Neuron (in vitro differentiated cells): ENCODE measurements around the gene STC2.

ENCODE experiments used
- H2AFZ ChIP-seq: one replicate; pipeline ENCODE4 v1.6.1; 2013; ENCODE audit warnings: low read depth, mild to moderate bottlenecking, inconsistent platforms, low read length, moderate library complexity
- H3K27me3 ChIP-seq: one replicate; pipeline ENCODE4 v1.6.1; 2013; ENCODE audit warnings: low read length; ENCODE audit not compliant: insufficient read depth
- H3K36me3 ChIP-seq: one replicate; pipeline ENCODE4 v1.6.1; 2013; ENCODE audit warnings: low read length; ENCODE audit not compliant: insufficient read depth
- H3K4me1 ChIP-seq: one replicate; pipeline ENCODE4 v1.6.1; 2013; ENCODE audit warnings: low read length; ENCODE audit not compliant: insufficient read depth
- H3K4me3 ChIP-seq: 2 replicates; pipeline ENCODE4 v1.5.1; 2013; ENCODE audit warnings: mild to moderate bottlenecking, low read length, moderate library complexity
- H3K9me3 ChIP-seq: one replicate; pipeline ENCODE4 v1.6.1; 2013; ENCODE audit warnings: low read length

STC2 gene

GRCh38 chr5:173274771-173275170 is 53.4 kb downstream of the STC2 start:
- no peaks in the 10 kb centered on the region for H3K36me3 ChIP-seq
- no peak overlapping the region for H3K4me3 ChIP-seq
- H2AFZ ChIP-seq = no peak overlapping the region
- no peaks in the 10 kb centered on the region for H3K4me1 ChIP-seq
- no peaks in the 10 kb centered on the region for H3K9me3 ChIP-seq
- peaks cover 6% of the 10 kb centered on the region for H3K27me3 ChIP-seq

DNA sequence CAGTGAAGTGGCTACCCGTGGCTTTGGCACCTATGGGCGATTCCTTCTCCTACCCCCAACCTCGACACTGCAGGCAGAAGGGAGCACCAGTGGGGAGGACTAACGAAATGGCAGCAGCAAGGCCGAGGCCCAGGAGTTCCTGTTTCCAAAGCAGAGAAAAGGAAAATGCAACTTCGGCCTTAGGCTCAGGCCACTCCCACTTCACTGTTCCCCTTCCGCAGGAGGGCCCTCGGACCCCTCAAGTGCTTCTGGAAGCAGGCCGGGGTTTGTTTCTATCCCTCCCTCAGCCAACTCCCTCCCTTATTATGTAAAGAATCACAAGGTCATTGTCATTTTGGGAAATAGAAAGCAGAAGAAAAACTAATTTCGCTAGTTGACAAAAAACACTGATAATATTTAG is 56.8 kb downstream of the STC2 start:
- H3K4me3 ChIP-seq = no peak overlapping the region
- no peak overlapping the region for H2AFZ ChIP-seq
- no peaks in the 10 kb centered on the region for H3K9me3 ChIP-seq
- peaks cover 6% of the 10 kb centered on the region for H3K27me3 ChIP-seq
- H3K36me3 ChIP-seq = no peaks in the 10 kb centered on the region
- no peaks in the 10 kb centered on the region for H3K4me1 ChIP-seq

GRCh38 chr5:173268750-173269432 is 59.3 kb downstream of the STC2 start:
- Histone ChIP-seq H2AFZ (no peak overlapping the region), H3K4me1 (peaks cover 5% of the 10 kb centered on the region), H3K9me3 (no peaks in the 10 kb centered on the region), H3K27me3 (peaks cover 6% of the 10 kb centered on the region), H3K4me3 (no peak overlapping the region), H3K36me3 (no peaks in the 10 kb centered on the region)

- H3K36me3 ChIP-seq = no peaks in the 10 kb centered on the region
- peaks cover 6% of the 10 kb centered on the region for H3K27me3 ChIP-seq
- H3K4me3 ChIP-seq = no peak overlapping the region
- H3K4me1 ChIP-seq = peaks cover 5% of the 10 kb centered on the region
- H3K9me3 ChIP-seq = no peaks in the 10 kb centered on the region
- no peak overlapping the region for H2AFZ ChIP-seq
Observed at GRCh38 chr5:173265433-173265832, 62.8 kb downstream of the STC2 start.
